GM12878 (cell line): ENCODE results near the gene SLFN5.

Experiments used
- HCFC1 ChIP-seq: fragments of 150-350 bp; IDR thresholded peaks from 2 replicates; pipeline ENCODE4 v1.6.1; 2014; ENCODE audit warnings: low read length
- TF ChIP-seq, protein P1 (sequence below): fragments of 450-650 bp; IDR thresholded peaks from 2 replicates; pipeline ENCODE4 v1.6.1; 2017; ENCODE audit warnings: mild to moderate bottlenecking, moderate library complexity

DNA sequence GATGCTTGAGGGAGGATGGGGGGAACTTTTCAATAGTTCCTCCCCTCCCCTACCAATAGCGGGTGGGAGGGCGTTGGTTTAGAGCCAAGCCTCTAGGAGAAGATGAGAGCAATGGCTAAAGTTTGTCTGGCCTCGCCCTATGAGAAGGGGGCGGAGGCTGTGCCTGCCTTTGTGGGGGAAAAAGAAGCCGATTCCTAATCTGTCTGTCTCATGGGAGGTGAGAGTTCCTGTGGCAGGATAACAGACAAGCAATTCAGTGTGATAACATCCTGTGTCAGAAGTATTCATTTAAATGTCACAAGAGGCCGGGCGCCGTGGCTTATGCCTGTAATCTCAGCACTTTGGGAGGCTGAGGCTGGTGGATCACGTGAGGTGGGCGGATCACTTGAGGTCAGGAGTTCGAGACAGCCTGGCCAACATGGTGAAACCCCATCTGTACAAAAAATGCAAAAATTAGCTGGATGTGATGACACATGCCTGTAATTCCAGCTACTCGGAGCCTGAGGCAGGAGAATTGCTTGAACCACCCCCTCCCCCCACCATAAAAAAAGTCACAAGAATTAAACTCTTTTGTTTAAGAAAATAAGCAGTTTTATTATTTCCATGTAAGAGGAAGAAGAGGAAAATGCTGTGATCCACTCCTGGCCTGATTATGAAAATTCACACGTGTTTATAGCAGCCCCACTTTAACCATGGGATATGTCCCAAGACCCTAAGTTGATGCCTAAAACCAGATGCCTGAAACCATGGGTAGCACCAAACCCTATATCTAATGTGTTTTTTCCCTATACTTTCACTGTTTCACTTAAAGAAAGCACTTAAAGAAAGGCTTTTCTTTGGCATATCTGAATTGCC, 1.7 kb downstream of the SLFN5 start:
- TF ChIP-seq HCFC1 = no peak
- TF ChIP-seq, protein P1, sequence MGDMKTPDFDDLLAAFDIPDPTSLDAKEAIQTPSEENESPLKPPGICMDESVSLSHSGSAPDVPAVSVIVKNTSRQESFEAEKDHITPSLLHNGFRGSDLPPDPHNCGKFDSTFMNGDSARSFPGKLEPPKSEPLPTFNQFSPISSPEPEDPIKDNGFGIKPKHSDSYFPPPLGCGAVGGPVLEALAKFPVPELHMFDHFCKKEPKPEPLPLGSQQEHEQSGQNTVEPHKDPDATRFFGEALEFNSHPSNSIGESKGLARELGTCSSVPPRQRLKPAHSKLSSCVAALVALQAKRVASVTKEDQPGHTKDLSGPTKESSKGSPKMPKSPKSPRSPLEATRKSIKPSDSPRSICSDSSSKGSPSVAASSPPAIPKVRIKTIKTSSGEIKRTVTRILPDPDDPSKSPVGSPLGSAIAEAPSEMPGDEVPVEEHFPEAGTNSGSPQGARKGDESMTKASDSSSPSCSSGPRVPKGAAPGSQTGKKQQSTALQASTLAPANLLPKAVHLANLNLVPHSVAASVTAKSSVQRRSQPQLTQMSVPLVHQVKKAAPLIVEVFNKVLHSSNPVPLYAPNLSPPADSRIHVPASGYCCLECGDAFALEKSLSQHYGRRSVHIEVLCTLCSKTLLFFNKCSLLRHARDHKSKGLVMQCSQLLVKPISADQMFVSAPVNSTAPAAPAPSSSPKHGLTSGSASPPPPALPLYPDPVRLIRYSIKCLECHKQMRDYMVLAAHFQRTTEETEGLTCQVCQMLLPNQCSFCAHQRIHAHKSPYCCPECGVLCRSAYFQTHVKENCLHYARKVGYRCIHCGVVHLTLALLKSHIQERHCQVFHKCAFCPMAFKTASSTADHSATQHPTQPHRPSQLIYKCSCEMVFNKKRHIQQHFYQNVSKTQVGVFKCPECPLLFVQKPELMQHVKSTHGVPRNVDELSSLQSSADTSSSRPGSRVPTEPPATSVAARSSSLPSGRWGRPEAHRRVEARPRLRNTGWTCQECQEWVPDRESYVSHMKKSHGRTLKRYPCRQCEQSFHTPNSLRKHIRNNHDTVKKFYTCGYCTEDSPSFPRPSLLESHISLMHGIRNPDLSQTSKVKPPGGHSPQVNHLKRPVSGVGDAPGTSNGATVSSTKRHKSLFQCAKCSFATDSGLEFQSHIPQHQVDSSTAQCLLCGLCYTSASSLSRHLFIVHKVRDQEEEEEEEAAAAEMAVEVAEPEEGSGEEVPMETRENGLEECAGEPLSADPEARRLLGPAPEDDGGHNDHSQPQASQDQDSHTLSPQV = no peak
